Activated CD4-positive, alpha-beta T cell treated with anti-CD3 and anti-CD28 coated beads, Interleukin-2, amount 50 U/mL, for 24 hours (primary cell): ENCODE data around the gene MID2.
"Not testable (repeated sequence)": the region's sequence is repeated elsewhere in the genome, so short reads cannot be mapped to it uniquely, and the experiment has no call there.

Experiments used
- DNase-seq, 2 donors: peaks; one replicate each; pipeline ENCODE4 v3.0.0-alpha.2; 2020; ENCODE audit warnings: low read depth in 1 of 2, low spot score in 1 of 2

Gene MID2

DNA sequence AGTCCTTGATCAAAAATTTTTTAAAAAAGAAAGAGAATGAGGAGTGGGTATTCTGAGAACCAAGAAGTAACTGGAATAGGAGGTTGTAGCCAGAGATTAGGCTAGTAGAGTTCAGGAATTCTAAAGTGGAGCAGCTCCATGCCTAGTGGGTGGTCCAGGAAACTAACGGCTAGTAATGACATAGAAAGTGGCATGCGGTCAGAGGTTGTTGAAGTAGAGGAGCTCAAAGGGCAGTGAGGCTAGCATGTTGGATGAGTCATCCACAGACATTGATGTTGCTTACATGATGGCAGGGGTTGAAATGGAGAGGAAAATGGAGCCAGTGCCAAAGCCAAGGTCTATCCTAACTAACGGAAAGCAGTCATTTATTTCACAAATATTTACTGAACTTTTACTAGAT lies 114.4 kb downstream of the MID2 start:
- DNase-seq: no peak

DNA sequence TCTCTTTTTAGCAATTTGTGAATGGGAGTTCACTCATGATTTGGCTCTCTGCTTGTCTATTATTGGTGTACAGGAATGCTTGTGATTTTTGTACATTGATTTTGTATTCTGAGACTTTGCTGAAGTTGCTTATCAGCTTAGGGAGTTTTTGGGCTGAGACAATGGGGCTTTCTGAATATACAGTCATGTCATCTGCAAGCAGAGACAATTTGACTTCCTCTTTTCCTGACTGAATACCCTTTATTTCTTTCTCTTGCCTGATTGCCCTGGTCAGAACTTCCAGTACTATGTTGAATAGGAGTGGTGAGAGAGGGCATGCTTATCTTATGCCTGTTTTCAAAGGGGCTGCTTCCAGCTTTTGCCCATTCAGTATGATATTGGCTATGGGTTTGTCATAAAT lies 129.7 kb downstream of the MID2 start:
- not testable (repeated sequence) for DNase-seq

DNA sequence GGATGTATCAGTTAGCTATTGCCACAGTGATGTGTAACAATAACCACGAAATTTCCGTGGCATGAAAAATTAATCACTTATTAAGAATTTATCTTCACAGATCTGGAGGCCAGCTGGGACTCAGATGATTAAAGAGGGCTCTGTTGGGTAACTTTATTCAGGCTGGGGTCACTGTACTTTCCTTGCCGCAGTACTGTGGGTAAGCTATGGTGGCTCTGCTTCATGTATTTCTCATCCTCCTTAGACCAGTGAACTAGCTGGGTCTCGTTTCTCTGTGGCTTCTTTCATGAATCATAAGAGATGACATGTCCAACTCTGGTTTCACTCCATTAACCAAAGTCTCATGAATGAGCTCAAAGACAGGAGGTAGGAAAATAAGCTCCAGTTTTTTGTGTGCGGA lies 143.0 kb downstream of the MID2 start:
- no peak for DNase-seq

DNA sequence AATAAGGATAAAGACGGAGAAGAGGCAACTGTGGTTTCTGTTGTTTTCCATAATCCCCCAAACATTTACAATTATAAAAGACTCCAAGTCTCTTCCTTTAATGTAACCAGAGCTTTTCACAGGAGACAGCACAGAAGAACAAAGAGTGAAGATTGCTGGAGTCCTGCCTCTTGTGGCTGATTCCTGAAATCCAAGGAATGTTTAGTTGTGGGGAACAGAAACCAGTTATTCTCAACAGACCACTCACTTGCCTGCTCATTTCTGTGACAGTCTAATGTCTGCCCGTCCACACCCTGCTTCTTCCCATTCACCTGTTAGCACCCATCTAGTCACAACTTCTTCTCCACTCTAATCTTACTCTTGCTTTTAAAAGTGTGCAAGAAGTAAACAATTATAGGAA lies 144.4 kb downstream of the MID2 start:
- DNase-seq: no peak

DNA sequence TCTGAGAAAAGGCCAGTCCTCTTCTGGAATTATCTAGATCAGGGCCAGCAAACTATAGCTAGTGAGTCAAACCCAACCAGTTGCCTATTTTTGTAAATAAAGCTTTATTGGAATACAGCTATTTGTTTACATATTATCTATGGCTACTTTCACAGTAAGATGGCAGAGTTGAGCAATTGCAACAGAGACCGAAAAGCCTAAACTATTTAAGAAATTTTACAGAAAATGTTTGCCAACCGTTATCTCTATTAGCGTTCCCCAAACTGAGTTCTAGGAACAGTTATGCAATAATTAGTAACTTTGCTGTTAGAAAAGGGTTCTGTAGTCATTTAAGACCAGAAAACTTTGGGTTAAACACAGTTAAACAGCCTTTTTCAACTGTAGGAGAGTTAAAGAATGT lies 146.0 kb downstream of the MID2 start:
- no peak for DNase-seq
